CD4-positive, alpha-beta T cell (primary cell): Measurements from ENCODE around the gene LMO3. TPM values are rescaled to one million over a fixed set of nuclear protein-coding genes. Genes with fewer than 3 reads are reported as not detected.

Experiments used
- ATAC-seq: fragments of 200-7000 bp; cut with Tn5 transposase; one replicate; pipeline ENCODE4 v1.10.0; 2022; ENCODE audit warnings: mild to moderate bottlenecking; ENCODE audit not compliant: poor library complexity
- CTCF ChIA-PET: fragments of 350-600 bp; sonication (Branson Sonifier 250); formaldehyde crosslinking; loops from one replicate; lab custom pipeline; 2021; ENCODE audit warnings: antibody characterized with exemption, inconsistent platforms; lab: Charles Lee
- POLR2A ChIA-PET: fragments of 350-600 bp; sonication (Branson Sonifier 250); formaldehyde crosslinking; loops from one replicate; lab custom pipeline; 2021; ENCODE audit warnings: antibody characterized with exemption, inconsistent platforms; lab: Charles Lee
- DNase-seq, 14 experiments: peaks; one replicate each; pipeline ENCODE4 v3.0.0-alpha.2; 2013 to 2020; ENCODE audit warnings: mixed read lengths in 2 of 14
- H3K27ac ChIP-seq, 2 donors: one replicate each; pipeline versions ENCODE4 v1.5.1 to v1.7.0; 2013; ENCODE audit warnings: low read length in 2 of 2, low read depth in 1 of 2, mild to moderate bottlenecking in 1 of 2
- H3K27me3 ChIP-seq, 2 experiments: 1 replicate in 1 of 2; 2 replicates in 1 of 2; pipeline versions ENCODE4 v1.6.1 to v1.7.0; 2013; ENCODE audit warnings: low read length in 2 of 2, control low read depth in 1 of 2, mild to moderate bottlenecking in 1 of 2, moderate library complexity in 1 of 2; ENCODE audit not compliant: insufficient read depth in 2 of 2, control insufficient read depth in 1 of 2
- H3K36me3 ChIP-seq: one replicate; pipeline ENCODE4 v1.6.1; 2013; ENCODE audit warnings: low read length, control low read depth; ENCODE audit not compliant: insufficient read depth
- H3K4me1 ChIP-seq: one replicate; pipeline ENCODE4 v1.6.1; 2013; ENCODE audit warnings: low read length, control low read depth; ENCODE audit not compliant: insufficient read depth
- H3K4me3 ChIP-seq: one replicate; pipeline ENCODE4 v1.5.1; 2013; ENCODE audit warnings: mild to moderate bottlenecking, low read length, moderate library complexity
- H3K9me3 ChIP-seq, 2 experiments: 1 replicate in 1 of 2; 2 replicates in 1 of 2; pipeline versions ENCODE4 v1.6.1 to v1.7.0; 2013; ENCODE audit warnings: low read length in 2 of 2, mild to moderate bottlenecking in 2 of 2, control low read depth in 1 of 2, moderate library complexity in 1 of 2; ENCODE audit not compliant: control insufficient read depth in 1 of 2, insufficient read depth in 1 of 2
- H3K27ac Mint-ChIP-seq: one replicate; pipeline ENCODE4 v1.8.0; 2020; ENCODE audit warnings: mixed read lengths
- H3K27me3 Mint-ChIP-seq: one replicate; pipeline ENCODE4 v1.8.0; 2021; ENCODE audit warnings: mixed read lengths
- H3K36me3 Mint-ChIP-seq: one replicate; pipeline ENCODE4 v1.8.0; 2021; ENCODE audit warnings: low read depth, mixed read lengths
- H3K4me1 Mint-ChIP-seq: one replicate; pipeline ENCODE4 v1.8.0; 2021; ENCODE audit warnings: low read depth, mixed read lengths
- H3K4me3 Mint-ChIP-seq: one replicate; pipeline ENCODE4 v1.8.0; 2020; ENCODE audit warnings: mild to moderate bottlenecking, mixed read lengths
- H3K9me3 Mint-ChIP-seq: one replicate; pipeline ENCODE4 v1.8.0; 2020; ENCODE audit warnings: mixed read lengths
- intact Hi-C, 2 experiments: fragments of 100-400 bp; cut with DNase I in 1 of 2; cut with micrococcal nuclease in 1 of 2; formaldehyde crosslinking; loops; one replicate each; pipeline versions ENCODE4 v1.15.1 to v1.9.0; 2023 to 2025; cut with DNase I, micrococcal nuclease
- polyA plus RNA-seq, 2 donors: library from polyadenylated mRNA; unstranded; fragments of 120-200 nt; gene quantifications; one replicate each; pipeline ENCODE4 v1.2.1, GENCODE V29; 2013
- total RNA-seq, 174 experiments: library from RNA in 2 of 174; stranded (reverse) in 2 of 174; gene quantifications; one replicate each; pipeline ENCODE4 v1.2.3 and lab custom pipeline; 2021 to 2026
- TF ChIP-seq, protein P1 (sequence below): fragments of 200-600 bp; IDR thresholded peaks from one replicate; pipeline ENCODE4 v1.8.0; 2022; ENCODE audit warnings: antibody characterized with exemption, mild to moderate bottlenecking

The LMO3 gene
- total RNA-seq (not detected), total RNA-seq (lab: John Stamatoyannopoulos, UW) (0 to 0.24 (median 0) reads per million in 172 experiments)
- polyA plus RNA-seq (2013, experiment 1 of 2): not detected
- 0.05 TPM for polyA plus RNA-seq (2013, experiment 2 of 2)

DNA sequence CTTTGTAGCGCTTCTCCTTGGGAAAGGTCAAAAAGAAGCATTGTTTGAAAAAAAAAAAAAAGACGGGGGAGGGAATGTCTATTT lies at the start of gene LMO3:
LMO3 (minus strand) TSS at position 46 of the 84 bp plus-strand sequence. CDS start 5,302 bp downstream, outside the sequence.
- DNase-seq: no peak
- TF ChIP-seq, protein P1, sequence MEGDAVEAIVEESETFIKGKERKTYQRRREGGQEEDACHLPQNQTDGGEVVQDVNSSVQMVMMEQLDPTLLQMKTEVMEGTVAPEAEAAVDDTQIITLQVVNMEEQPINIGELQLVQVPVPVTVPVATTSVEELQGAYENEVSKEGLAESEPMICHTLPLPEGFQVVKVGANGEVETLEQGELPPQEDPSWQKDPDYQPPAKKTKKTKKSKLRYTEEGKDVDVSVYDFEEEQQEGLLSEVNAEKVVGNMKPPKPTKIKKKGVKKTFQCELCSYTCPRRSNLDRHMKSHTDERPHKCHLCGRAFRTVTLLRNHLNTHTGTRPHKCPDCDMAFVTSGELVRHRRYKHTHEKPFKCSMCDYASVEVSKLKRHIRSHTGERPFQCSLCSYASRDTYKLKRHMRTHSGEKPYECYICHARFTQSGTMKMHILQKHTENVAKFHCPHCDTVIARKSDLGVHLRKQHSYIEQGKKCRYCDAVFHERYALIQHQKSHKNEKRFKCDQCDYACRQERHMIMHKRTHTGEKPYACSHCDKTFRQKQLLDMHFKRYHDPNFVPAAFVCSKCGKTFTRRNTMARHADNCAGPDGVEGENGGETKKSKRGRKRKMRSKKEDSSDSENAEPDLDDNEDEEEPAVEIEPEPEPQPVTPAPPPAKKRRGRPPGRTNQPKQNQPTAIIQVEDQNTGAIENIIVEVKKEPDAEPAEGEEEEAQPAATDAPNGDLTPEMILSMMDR: no peak
- no peaks in the 10 kb centered on the region for H3K36me3 Mint-ChIP-seq
- Histone ChIP-seq H3K27me3 (peaks cover 5 to 44% of the 10 kb centered on the region in 2 experiments), H3K4me1 (no peaks in the 10 kb centered on the region), H3K36me3 (no peaks in the 10 kb centered on the region), H3K9me3 (peaks cover 0 to 11% of the 10 kb centered on the region in 2 experiments), H3K4me3 (no peak within 1 kb of the TSS), H3K27ac (no peak within 1 kb of the TSS)
- H3K9me3 Mint-ChIP-seq: no peaks in the 10 kb centered on the region
- no peak within 1 kb of the TSS for H3K27ac Mint-ChIP-seq
- ChIA-PET CTCF (no interaction called here), POLR2A (no interaction called here)
- no peak for ATAC-seq
- peaks cover 75% of the 10 kb centered on the region for H3K27me3 Mint-ChIP-seq
- no peaks in the 10 kb centered on the region for H3K4me1 Mint-ChIP-seq
- intact Hi-C loops: no loop called here
- no peak within 1 kb of the TSS for H3K4me3 Mint-ChIP-seq

GRCh38 chr12:16636435-16637055 lies 30.6 kb upstream of the LMO3 start:
- Histone ChIP-seq H3K27me3 (no peaks in the 10 kb centered on the region), H3K27ac (no peak overlapping the region), H3K9me3 (peaks cover 0 to 22% of the 10 kb centered on the region in 2 experiments), H3K4me1 (no peaks in the 10 kb centered on the region), H3K36me3 (no peaks in the 10 kb centered on the region), H3K4me3 (no peak overlapping the region)
- H3K9me3 Mint-ChIP-seq: peaks cover 6% of the 10 kb centered on the region
- ATAC-seq: no peak
- no peaks in the 10 kb centered on the region for H3K36me3 Mint-ChIP-seq
- CTCF ChIA-PET: no interaction called here
- no peak overlapping the region for H3K27ac Mint-ChIP-seq
- intact Hi-C loops: no loop called here
- no peaks in the 10 kb centered on the region for H3K4me1 Mint-ChIP-seq
- DNase-seq: no peak
- TF ChIP-seq, protein P1: no peak
- H3K27me3 Mint-ChIP-seq: no peaks in the 10 kb centered on the region
- no peak overlapping the region for H3K4me3 Mint-ChIP-seq
- POLR2A ChIA-PET: no interaction called here

- Mint-ChIP-seq H3K27me3 (no peaks in the 10 kb centered on the region), H3K4me1 (no peaks in the 10 kb centered on the region), H3K9me3 (peaks cover 3% of the 10 kb centered on the region), H3K36me3 (no peaks in the 10 kb centered on the region), H3K27ac (no peak overlapping the region), H3K4me3 (no peak overlapping the region)
- ATAC-seq: no peak
- intact Hi-C loops: no loop called here
- Histone ChIP-seq H3K4me3 (no peak overlapping the region), H3K4me1 (no peaks in the 10 kb centered on the region), H3K9me3 (peaks cover 0 to 10% of the 10 kb centered on the region in 2 experiments), H3K27me3 (no peaks in the 10 kb centered on the region), H3K27ac (no peak overlapping the region), H3K36me3 (no peaks in the 10 kb centered on the region)
- POLR2A ChIA-PET: no interaction called here
- CTCF ChIA-PET: no interaction called here
- DNase-seq: no peak
- TF ChIP-seq, protein P1: no peak
These were observed 28.8 kb upstream of the LMO3 start for GRCh38 chr12:16634786-16635185.
